Measurements from ENCODE around the gene APBA2. TPM values are rescaled to one million over a fixed set of nuclear protein-coding genes. Genes with fewer than 3 reads are reported as not detected.

The APBA2 gene
- total RNA-seq, 1 experiment from 2014 or later = 12.9 TPM

GRCh38 chr15:28894631-28895030 is 8.9 kb downstream of the APBA2 start:
- BruUV-seq (replicated peaks) = no TSS peak

GRCh38 chr15:28895146-28895545 is 9.4 kb downstream of the APBA2 start:
- TF ChIP-seq EZH2 (IDR thresholded peaks at IDR 0.05; ENCODE audit: borderline replicate concordance, low read depth, low read length, poor library complexity, severe bottlenecking) (no peak), CTCF (conservative IDR thresholded peaks at IDR 0.05; ENCODE audit: low read depth, low read length) (no peak)
- Histone ChIP-seq H3K27me3 (replicated peaks; ENCODE audit: insufficient read depth, low read depth, low read length, poor library complexity) (no peaks in the 10 kb centered on the region), H3K4me3 (ENCODE audit: low read depth, low read length, poor library complexity, severe bottlenecking) (no peak overlapping the region), H3K4me1 (ENCODE audit: insufficient read depth, low read length, poor library complexity, severe bottlenecking) (no peaks in the 10 kb centered on the region), H3K27ac (ENCODE audit: low read depth, low read length, poor library complexity, severe bottlenecking) (no peak overlapping the region), H3K36me3 (ENCODE audit: insufficient read depth, low read length, poor library complexity, severe bottlenecking) (no peaks in the 10 kb centered on the region), H3K9me3 (ENCODE audit: low read depth, low read length, poor library complexity, severe bottlenecking) (no peaks in the 10 kb centered on the region)
- ChIA-PET POLR2A (ENCODE audit: low non-redundant PET) (no interaction called here), CTCF (no interaction called here)
- no peak for DNase-seq (ENCODE audit: low spot score)
- intact Hi-C loops (cut with micrococcal nuclease; ENCODE audit: unreplicated experiment) = no loop called here
- no TSS peak for BruUV-seq (replicated peaks)

More at GRCh38 chr15:28894631-28895030, 8.9 kb downstream of the APBA2 start:
- CTCF ChIA-PET = no interaction called here
- POLR2A ChIA-PET (ENCODE audit: low non-redundant PET) = no interaction called here
- no peak for DNase-seq (ENCODE audit: low spot score)
- Histone ChIP-seq H3K27ac (ENCODE audit: low read depth, low read length, poor library complexity, severe bottlenecking) (no peak overlapping the region), H3K27me3 (replicated peaks; ENCODE audit: insufficient read depth, low read depth, low read length, poor library complexity) (no peaks in the 10 kb centered on the region), H3K36me3 (ENCODE audit: insufficient read depth, low read length, poor library complexity, severe bottlenecking) (no peaks in the 10 kb centered on the region), H3K4me3 (ENCODE audit: low read depth, low read length, poor library complexity, severe bottlenecking) (no peak overlapping the region), H3K9me3 (ENCODE audit: low read depth, low read length, poor library complexity, severe bottlenecking) (no peaks in the 10 kb centered on the region), H3K4me1 (ENCODE audit: insufficient read depth, low read length, poor library complexity, severe bottlenecking) (no peaks in the 10 kb centered on the region)
- TF ChIP-seq CTCF (conservative IDR thresholded peaks at IDR 0.05; ENCODE audit: low read depth, low read length) (no peak), EZH2 (IDR thresholded peaks at IDR 0.05; ENCODE audit: borderline replicate concordance, low read depth, low read length, poor library complexity, severe bottlenecking) (no peak)
- intact Hi-C loops (cut with micrococcal nuclease; ENCODE audit: unreplicated experiment) = no loop called here

- intact Hi-C loops (cut with micrococcal nuclease; ENCODE audit: unreplicated experiment) = no loop called here
- no peak for TF ChIP-seq EZH2 (IDR thresholded peaks at IDR 0.05; ENCODE audit: borderline replicate concordance, low read depth, low read length, poor library complexity, severe bottlenecking)
- TF ChIP-seq CTCF (conservative IDR thresholded peaks at IDR 0.05; ENCODE audit: low read depth, low read length) = no peak
- ChIA-PET POLR2A (ENCODE audit: low non-redundant PET) (no interaction called here), CTCF (no interaction called here)
- H3K27me3 ChIP-seq (replicated peaks; ENCODE audit: insufficient read depth, low read depth, low read length, poor library complexity) = no peaks in the 10 kb centered on the region
- DNase-seq (ENCODE audit: low spot score) = no peak
- no peak overlapping the region for H3K4me3 ChIP-seq (ENCODE audit: low read depth, low read length, poor library complexity, severe bottlenecking)
- H3K36me3 ChIP-seq (ENCODE audit: insufficient read depth, low read length, poor library complexity, severe bottlenecking) = no peaks in the 10 kb centered on the region
- no peaks in the 10 kb centered on the region for H3K4me1 ChIP-seq (ENCODE audit: insufficient read depth, low read length, poor library complexity, severe bottlenecking)
- no peak overlapping the region for H3K27ac ChIP-seq (ENCODE audit: low read depth, low read length, poor library complexity, severe bottlenecking)
- no TSS peak for BruUV-seq (replicated peaks)
- H3K9me3 ChIP-seq (ENCODE audit: low read depth, low read length, poor library complexity, severe bottlenecking) = no peaks in the 10 kb centered on the region
These were observed 9.8 kb downstream of the APBA2 start for GRCh38 chr15:28895566-28895965.
